Measurements from ENCODE around the gene MTERF4. TPM values are rescaled to one million over a fixed set of nuclear protein-coding genes. Genes with fewer than 3 reads are reported as not detected.

MTERF4 gene
- 57.1 TPM for total RNA-seq (ENCODE audit: insufficient read depth, low replicate concordance)

DNA sequence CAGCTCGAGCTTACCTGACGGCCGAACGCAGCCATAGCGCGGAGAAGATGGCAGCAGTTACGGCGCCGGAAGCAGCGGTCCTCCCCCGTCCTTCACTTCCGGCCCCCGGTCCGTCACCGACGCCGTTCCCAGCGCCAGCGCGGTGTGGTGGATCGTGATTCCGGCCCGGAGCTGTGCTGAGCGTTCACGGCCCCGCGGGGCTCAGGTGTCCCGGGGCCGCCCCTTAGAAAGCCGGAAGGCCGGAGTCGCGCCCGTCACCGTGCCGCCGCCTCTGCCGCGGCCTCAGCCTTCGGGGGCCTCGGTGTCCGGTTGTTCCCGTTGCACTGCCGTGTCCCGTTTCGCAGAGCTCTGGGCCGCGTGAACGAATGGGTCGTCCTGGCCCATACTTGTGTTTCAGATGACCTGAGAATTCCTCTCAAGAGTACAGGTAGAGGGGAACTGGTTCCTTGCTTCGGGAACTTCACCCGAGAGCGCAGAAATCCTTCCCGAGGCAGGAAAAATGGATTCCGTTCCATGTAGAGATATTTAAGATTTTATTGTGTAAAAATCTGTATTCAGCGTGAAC, at the start of gene MTERF4:
TSS of gene MTERF4 (minus strand) at position 49 of the 565 bp plus-strand sequence. CDS start at position 35, 14 bp downstream.
- peak; percentile 86 for DNase-seq (ENCODE audit: low spot score)

- DNase-seq (ENCODE audit: low spot score): peak; percentile 48
Observed at GRCh38 chr2:241150660-241151530, 48.8 kb upstream of the MTERF4 start.

GRCh38 chr2:241149925-241150659, 48.0 kb upstream of the MTERF4 start, which contains the start of gene PPP1R7:
TSS of gene PPP1R7 (plus strand) at chr2:241150467. CDS start at chr2:241150496, 29 bp downstream.
- DNase-seq (ENCODE audit: low spot score): peak; percentile 97

DNA sequence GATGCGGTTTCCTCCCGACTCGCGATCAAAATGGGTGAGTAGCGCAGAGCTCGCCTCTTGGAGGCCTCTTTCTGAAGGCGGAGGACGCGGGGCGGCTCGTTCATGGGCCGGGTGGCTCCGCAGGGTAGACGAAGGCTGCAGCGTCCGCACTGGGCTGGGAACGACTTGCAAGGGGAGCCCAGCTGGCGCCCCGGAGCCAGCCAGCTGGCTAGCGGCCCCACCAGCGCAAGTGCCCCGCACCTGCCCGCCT, 47.5 kb upstream of the MTERF4 start:
- DNase-seq (ENCODE audit: low spot score): no peak

DNA sequence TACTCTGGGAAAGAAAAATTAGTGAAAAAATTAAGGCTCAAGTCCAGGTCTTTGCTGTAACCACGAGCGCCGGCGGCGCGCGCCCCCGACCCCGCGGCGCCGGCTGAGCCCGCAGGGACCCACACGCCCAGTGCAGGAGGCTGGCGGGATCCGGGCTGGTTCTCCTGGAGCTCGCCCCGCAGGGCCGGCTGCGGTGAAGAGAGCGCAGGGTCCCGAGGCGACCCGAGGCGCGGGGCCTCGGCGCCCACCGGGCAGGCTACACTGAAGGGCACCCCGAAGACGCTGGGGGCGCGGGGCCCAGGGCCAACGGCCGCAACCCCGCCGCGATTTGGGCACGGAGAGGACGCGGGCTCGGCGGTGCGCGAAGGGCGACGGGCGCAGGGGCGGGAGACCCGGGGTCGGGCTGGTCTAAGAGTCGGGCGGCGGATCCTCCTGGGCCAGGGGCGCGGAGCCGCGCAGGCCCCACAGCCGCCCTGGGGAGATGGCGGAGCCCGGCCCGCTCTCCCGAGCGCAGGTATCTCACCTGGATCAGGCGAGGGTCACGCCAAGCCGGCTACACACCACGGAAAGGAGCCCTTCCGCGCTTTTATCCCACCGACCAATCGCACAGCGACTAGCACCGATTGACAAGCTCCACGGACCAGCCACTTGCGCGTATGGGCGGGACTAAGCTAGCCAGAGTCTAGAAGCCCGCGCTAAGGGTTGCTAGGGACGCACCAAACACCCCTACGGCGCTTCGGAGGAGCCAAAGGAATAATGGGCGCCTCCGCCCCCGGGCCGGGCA, 47.0 kb upstream of the MTERF4 start, which contains the start of gene PASK:
TSS of gene PASK (minus strand) at position 582 of the 784 bp plus-strand sequence. CDS start 6,440 bp downstream, outside the sequence.
- DNase-seq (ENCODE audit: low spot score): peak; percentile 98

- DNase-seq (ENCODE audit: low spot score): no peak
Observed at GRCh38 chr2:241148239-241148638, 46.2 kb upstream of the MTERF4 start.

DNA sequence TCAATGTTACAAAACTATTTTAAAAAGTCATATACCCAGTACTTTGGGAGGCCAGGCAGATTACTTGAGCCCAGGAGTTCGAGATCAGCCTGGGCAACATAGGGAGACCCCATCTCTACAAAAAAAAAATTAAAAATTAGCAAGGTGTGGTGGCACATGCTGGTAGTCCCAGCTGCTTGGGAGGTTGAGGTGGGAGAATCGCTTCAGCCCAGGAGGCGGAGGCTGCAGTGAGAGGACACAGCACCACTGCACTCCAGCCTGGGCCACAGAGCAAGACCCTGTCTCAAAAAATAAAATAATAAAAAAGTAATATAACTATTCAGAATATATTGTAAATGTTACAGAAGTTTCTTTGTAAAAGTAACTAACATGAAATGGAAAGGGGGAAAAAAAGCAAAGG, 45.2 kb upstream of the MTERF4 start:
- no peak for DNase-seq (ENCODE audit: low spot score)

DNA sequence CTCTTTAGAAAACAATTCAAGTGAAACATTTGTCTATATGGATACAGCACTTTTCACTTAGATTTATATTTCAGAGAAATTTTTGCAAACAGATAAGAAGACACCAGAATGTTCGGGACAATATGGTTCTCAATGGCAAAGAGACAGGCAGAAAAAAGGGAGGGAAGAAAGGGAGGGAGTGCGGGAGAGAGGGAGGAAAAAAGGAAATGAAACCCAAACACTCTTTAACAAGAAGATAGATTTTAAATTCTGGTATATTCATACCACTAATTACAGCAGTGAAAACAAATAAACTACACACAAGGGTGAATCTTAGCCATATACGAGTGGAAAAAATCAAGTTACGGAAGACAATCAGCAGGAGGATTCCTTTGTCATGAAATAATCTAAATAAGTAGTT, 44.2 kb upstream of the MTERF4 start:
- no peak for DNase-seq (ENCODE audit: low spot score)

DNA sequence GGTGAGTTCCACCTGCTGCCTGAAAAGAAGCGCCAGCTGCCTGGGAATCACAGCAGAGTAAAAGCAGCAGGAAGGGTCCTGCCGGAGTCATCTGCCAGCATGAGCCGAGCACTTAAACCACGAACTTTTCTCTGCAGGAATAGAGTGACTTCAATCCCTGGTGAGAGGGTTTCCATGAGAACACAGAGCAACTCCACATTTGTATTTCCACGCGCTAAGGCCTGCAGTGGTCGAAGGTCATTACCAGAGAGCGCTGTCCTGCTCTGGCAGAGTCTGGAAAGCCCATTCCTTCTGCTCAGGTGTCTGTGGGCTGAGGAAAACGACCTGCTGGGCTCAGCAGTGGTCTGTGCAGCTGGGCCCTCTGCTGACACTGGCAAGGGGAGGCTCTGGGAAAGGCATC, 40.5 kb upstream of the MTERF4 start:
- no peak for DNase-seq (ENCODE audit: low spot score)

- no peak for DNase-seq (ENCODE audit: low spot score)
Observed at GRCh38 chr2:241142063-241142462, 40.0 kb upstream of the MTERF4 start.

- no peak for DNase-seq (ENCODE audit: low spot score)
Observed at GRCh38 chr2:241141214-241141770, 39.2 kb upstream of the MTERF4 start.

DNA sequence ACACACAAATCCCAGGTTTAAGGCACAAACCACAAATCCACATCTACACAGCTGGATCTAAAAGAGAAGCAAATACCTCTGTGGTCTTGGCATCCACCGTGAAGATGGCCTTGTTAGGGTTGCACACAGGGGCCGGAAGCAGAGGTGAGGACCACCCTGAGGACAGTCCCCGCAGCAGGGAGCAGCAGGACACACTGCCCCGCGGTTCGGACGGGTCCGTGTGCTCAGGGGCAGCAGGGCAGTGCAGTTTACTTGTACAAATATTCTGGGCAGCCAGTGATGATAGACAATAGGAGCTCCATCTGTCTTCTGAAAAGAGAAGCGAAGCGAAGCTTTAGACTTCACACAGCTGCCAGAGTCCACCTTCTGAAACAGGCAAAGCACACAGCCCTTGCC, 38.4 kb upstream of the MTERF4 start:
- DNase-seq (ENCODE audit: low spot score): no peak

DNA sequence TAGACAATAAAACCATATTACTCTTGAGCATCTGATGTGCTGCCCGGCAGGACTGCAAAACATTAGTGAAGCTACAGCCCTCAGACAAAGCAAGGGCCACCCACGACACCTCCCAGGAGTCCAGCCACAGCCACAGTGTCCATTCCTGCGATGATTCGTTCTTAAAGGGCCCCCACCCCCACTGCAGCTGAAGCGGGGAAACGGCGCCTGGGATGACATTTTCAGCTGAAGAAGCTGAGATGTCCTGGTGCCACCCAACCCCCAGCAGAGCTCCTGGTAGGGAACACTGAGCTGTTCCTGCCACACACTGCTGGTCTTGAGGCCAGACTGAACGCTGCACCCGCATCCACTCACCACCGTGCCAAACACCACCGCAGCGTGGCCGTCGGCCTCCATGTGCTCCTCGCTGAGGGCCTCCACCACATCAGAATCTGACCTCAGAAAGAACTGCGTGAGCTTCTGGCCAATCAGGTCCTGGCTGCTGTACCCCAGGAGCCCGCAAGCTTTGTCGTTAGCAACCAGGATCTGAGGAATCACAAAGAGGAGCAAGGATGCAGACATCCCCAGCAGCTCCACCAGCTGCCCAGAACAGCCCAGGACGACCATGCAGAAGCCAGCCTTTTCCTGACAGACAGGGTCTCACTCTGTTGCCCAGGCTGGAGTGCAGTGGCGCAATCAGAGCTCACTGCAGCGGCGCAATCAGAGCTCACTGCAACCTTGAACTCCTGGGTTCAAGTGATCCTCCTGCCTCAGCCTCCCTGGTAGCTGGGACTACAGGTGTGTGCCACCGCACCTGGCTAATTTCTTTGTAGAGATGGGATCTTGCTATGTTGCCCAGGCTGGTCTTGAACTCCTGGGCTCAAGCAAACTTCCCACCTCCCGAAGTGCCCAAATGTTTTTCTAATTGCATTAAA, 37.7 kb upstream of the MTERF4 start:
- DNase-seq (ENCODE audit: low spot score): no peak

DNA sequence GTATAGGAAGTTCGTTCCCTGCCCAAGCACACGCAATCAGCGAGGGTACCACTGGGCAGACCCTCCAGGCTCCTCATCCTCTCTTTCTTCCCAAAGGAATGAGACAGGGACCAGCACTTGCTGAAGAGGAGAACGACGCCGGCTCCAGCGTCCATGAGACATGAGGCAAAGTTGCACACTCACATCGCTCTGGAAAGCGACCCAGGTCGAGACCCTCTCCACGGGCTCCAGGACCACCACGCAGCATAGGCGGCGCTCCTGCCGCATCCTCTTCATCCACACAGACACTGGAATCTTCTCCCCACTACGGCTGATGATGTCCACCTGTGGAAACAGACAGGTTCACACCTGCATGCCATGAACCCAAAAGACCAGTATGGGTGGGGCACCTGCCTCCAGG, 36.4 kb upstream of the MTERF4 start:
- no peak for DNase-seq (ENCODE audit: low spot score)

DNA sequence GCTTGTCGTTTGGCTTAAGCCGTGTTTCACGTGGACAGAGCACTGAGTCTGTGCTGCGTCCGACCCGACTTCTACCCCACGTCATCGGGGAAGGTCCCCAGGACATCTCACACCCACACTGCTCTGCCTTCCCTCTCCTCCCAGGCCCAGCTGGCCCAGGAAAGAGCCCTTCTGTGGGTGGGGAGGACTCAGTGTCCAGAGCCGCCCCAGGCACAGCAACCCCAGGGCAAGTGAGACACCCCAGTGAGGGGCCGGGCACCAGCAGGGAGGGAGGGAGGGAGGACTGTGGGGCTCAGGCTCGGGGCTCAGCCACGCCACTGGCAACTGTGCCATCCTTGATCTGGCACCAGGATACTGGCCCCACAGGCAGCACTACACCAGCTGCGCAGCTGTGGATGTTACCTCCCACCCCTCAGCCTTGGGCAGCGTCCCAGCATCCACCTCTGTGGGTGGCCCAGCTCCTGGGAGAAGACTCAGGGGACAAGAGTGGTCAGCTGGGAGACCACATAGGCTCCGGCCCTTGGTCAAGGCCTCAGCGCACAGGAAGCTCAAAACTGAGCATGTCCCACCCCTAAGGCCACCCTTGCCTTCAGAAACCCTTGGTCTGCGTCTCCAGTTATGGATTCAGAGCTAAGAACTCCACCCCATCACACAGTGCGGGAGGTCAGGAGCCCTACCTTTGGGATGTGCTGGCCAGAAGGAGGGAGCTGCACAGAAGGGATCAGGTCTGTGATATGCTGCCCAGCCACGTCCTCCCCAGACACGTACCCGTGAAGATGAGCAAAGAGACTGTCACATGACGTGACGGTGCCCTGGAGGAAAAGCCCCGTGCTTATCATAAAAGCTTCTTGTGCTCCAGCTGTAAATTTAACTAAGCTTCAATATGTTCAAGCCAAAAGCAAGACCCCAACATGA, 35.4 kb upstream of the MTERF4 start:
- DNase-seq (ENCODE audit: low spot score): no peak

- no peak for DNase-seq (ENCODE audit: low spot score)
Observed at GRCh38 chr2:241136661-241137260, 34.7 kb upstream of the MTERF4 start.

- no peak for DNase-seq (ENCODE audit: low spot score)
Observed at GRCh38 chr2:241136191-241136590, 34.1 kb upstream of the MTERF4 start.

GRCh38 chr2:241135737-241136136, 33.6 kb upstream of the MTERF4 start:
- DNase-seq (ENCODE audit: low spot score): no peak

DNA sequence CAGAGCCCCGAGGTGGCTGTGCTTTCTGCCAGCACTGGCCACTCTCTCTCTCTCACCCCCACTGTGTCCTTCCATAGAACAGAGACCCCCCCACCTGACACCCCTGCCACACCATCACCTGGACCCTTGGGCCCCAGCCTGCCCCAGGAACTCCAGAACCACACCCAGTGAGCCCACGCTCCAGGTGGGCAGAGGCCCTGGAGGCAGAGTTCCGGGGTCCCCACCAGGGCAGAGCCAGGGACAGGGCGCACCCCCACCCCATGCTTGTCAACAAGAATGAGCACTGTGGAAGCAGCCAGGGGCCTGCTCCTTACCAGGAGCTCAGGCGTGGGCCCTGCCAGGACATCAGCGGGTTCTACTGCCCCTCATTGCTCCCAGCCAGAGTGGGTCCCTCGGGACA, 32.6 kb upstream of the MTERF4 start:
- no peak for DNase-seq (ENCODE audit: low spot score)

Data from umbilical cord (tissue), 2 donors.